Prostate gland (tissue), 2 donors: ENCODE measurements around the gene CEP68. TPM values are rescaled to one million over a fixed set of nuclear protein-coding genes. Genes with fewer than 3 reads are reported as not detected.

Source experiments
- DNase-seq: peaks from one replicate; pipeline ENCODE4 v3.0.0-alpha.2; 2019; ENCODE audit warnings: low spot score
- H3K27ac ChIP-seq, 2 donors: fragments of 200-600 bp; sonication (generic); 2 replicates each; pipeline ENCODE4 v1.5.1; 2017 to 2019
- H3K27me3 ChIP-seq: fragments of 200-600 bp; sonication (generic); replicated peaks from 2 replicates; pipeline ENCODE4 v1.5.1; 2019; ENCODE audit not compliant: insufficient read depth
- H3K36me3 ChIP-seq, 2 donors: fragments of 200-600 bp; sonication (generic); 1 replicate in 1 of 2; 2 replicates in 1 of 2; pipeline versions ENCODE4 v1.5.1 to v1.8.1; 2017 to 2019
- H3K4me1 ChIP-seq: fragments of 200-600 bp; sonication (generic); replicated peaks from 2 replicates; pipeline ENCODE4 v1.5.1; 2019
- H3K4me3 ChIP-seq, 2 donors: fragments of 200-600 bp; sonication (generic); 2 replicates each; pipeline ENCODE4 v1.5.1; 2017 to 2019
- H3K9me3 ChIP-seq: fragments of 200-600 bp; sonication (generic); 2 replicates; pipeline ENCODE4 v1.5.1; 2017
- POLR2A ChIP-seq: fragments of 450-650 bp; IDR thresholded peaks from one replicate; pipeline ENCODE4 v1.6.1; 2016; ENCODE audit warnings: antibody characterized with exemption, mild to moderate bottlenecking
- POLR2AphosphoS5 ChIP-seq: sonication (generic); formaldehyde crosslinking; IDR thresholded peaks from one replicate; pipeline ENCODE4 v1.6.1; 2017; ENCODE audit warnings: antibody characterized with exemption
- WGBS: methylation state at CpG from one replicate; pipeline ENCODE4 v1.1.5; 2018; 5-methylcytosine and 5-hydroxymethylcytosine counted together
- intact Hi-C: fragments of 100-400 bp; cut with DNase I; formaldehyde crosslinking; loops from one replicate; pipeline ENCODE4 v1.14.2; 2022
- total RNA-seq, 2 donors: library from RNA; depleted of rRNA; stranded (reverse); fragments of >200 nt; gene quantifications; one replicate each; pipeline ENCODE4 v1.1.0, GENCODE V29; 2016
- TF ChIP-seq, protein P1 (sequence below), 4 experiments: fragments of 200-600 bp in 2 of 4; fragments of 450-650 bp in 2 of 4; sonication (generic) in 2 of 4; IDR thresholded peaks; 1 replicate in 3 of 4; 2 replicates in 1 of 4; pipeline ENCODE4 v1.5.1; 2016 to 2019; ENCODE audit warnings: antibody characterized with exemption in 4 of 4, mild to moderate bottlenecking in 2 of 4, moderate library complexity in 2 of 4

CEP68 gene
- total RNA-seq, 2 donors from 2014 or later: 15.3 to 28.8 TPM

DNA sequence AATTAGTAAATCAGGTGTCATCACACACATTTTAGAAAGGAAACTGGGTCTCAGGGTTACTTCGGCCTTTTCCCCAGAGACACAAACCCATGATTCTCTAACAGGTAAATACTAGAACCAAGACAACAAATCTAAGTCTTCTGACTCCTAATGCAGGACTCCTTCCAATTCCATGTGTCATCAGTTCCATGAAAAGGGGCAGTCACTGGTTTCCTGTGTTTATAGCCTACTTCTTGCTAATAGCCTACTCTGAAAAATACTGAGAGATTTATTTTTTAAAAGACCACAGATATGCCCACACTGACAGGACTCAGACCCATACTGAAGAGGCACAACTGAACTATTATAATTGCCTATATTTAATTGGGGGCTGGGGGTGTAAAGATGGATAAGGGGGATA lies 40.7 kb downstream of the CEP68 start:
- TF ChIP-seq POLR2A (no peak), POLR2AphosphoS5 (no peak)
- TF ChIP-seq, protein P1, sequence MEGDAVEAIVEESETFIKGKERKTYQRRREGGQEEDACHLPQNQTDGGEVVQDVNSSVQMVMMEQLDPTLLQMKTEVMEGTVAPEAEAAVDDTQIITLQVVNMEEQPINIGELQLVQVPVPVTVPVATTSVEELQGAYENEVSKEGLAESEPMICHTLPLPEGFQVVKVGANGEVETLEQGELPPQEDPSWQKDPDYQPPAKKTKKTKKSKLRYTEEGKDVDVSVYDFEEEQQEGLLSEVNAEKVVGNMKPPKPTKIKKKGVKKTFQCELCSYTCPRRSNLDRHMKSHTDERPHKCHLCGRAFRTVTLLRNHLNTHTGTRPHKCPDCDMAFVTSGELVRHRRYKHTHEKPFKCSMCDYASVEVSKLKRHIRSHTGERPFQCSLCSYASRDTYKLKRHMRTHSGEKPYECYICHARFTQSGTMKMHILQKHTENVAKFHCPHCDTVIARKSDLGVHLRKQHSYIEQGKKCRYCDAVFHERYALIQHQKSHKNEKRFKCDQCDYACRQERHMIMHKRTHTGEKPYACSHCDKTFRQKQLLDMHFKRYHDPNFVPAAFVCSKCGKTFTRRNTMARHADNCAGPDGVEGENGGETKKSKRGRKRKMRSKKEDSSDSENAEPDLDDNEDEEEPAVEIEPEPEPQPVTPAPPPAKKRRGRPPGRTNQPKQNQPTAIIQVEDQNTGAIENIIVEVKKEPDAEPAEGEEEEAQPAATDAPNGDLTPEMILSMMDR (IDR thresholded peaks at IDR 0.05): no peak
- 92% methylated on average over 1 of the region's 1 CpG for WGBS
- Histone ChIP-seq H3K4me1 (no peaks in the 10 kb centered on the region), H3K9me3 (no peaks in the 10 kb centered on the region), H3K27me3 (no peaks in the 10 kb centered on the region), H3K4me3 (no peak overlapping the region), H3K27ac (no peak overlapping the region), H3K36me3 (no peaks in the 10 kb centered on the region)
- intact Hi-C loops: no loop called here
- DNase-seq: no peak

DNA sequence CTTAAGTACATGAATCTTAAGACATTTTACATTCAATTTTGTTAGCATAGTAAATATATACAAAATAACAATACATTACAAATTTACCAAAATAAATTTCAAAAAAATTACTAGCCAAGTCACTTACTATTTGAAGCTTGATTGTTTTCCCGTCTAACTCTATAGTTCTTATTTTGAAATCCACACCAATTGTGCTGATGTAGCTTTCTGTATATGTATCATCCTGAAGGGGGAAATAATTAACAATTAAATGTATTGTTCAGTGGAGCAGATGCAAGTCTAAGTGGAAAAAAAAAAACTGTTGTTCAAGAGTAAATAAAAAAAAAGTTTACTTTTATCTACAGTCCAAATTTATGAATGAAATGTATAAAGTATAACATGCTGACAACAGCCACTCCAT lies 41.6 kb downstream of the CEP68 start:
- H3K27me3 ChIP-seq: no peaks in the 10 kb centered on the region
- no peak overlapping the region for H3K27ac ChIP-seq
- intact Hi-C loops: no loop called here
- TF ChIP-seq, protein P1 (IDR thresholded peaks at IDR 0.05): no peak
- no peak for TF ChIP-seq POLR2A
- TF ChIP-seq POLR2AphosphoS5: no peak
- H3K36me3 ChIP-seq: no peaks in the 10 kb centered on the region
- WGBS: 46% methylated on average over 1 of the region's 1 CpG
- H3K4me3 ChIP-seq: no peak overlapping the region
- DNase-seq: no peak
- no peaks in the 10 kb centered on the region for H3K4me1 ChIP-seq
- no peaks in the 10 kb centered on the region for H3K9me3 ChIP-seq

DNA sequence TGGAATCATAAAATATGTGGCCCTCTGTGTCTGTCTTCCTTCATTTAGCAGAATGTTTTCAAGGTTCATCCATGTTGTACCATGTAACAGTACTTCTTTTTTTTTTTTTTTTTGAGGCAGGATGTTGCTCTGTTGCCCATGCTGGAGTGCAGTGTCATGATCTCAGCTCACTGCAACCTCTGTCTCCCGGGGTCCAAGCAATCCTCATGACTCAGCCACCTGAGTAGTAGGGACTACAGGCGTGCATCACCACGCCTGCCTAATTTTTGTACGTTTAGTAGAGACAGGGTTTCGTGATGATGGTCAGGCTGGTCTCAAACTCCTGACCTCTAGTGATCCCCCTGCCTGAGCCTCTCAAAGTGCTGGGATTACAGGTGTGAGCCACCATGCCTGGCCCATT lies 42.5 kb downstream of the CEP68 start:
- intact Hi-C loops: no loop called here
- TF ChIP-seq POLR2A: no peak
- TF ChIP-seq, protein P1 (IDR thresholded peaks at IDR 0.05): no peak
- TF ChIP-seq POLR2AphosphoS5: no peak
- H3K4me1 ChIP-seq: no peaks in the 10 kb centered on the region
- no peak overlapping the region for H3K4me3 ChIP-seq
- DNase-seq: no peak
- no peak overlapping the region for H3K27ac ChIP-seq
- no peaks in the 10 kb centered on the region for H3K36me3 ChIP-seq
- H3K9me3 ChIP-seq: no peaks in the 10 kb centered on the region
- WGBS: 89% methylated on average over 5 of the region's 5 CpGs
- no peaks in the 10 kb centered on the region for H3K27me3 ChIP-seq

DNA sequence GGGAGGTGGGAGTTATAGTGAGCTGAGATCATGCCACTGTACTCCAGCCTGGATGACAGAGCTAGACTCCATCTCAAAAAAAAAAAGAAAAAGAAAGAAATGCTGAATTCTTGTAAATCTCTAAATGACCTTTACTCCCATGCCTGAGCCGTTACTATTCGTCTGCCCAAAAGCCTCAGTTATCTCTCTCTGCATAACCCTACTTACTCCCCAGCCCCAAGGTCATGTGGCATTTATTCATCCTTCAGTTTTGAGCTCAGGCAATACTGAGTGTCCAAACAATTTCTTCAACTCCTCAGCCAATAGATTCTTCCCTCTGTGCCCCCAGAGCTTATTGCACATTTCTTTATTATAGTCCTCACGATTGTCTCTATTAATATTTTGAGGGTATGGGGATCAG lies 44.9 kb downstream of the CEP68 start:
- Histone ChIP-seq H3K36me3 (no peaks in the 10 kb centered on the region), H3K27ac (no peak overlapping the region), H3K4me3 (no peak overlapping the region), H3K4me1 (no peaks in the 10 kb centered on the region), H3K9me3 (no peaks in the 10 kb centered on the region), H3K27me3 (no peaks in the 10 kb centered on the region)
- 86% methylated on average over 3 of the region's 3 CpGs for WGBS
- intact Hi-C loops: no loop called here
- DNase-seq: no peak
- TF ChIP-seq POLR2AphosphoS5 (no peak), POLR2A (no peak)
- TF ChIP-seq, protein P1 (IDR thresholded peaks at IDR 0.05): no peak

DNA sequence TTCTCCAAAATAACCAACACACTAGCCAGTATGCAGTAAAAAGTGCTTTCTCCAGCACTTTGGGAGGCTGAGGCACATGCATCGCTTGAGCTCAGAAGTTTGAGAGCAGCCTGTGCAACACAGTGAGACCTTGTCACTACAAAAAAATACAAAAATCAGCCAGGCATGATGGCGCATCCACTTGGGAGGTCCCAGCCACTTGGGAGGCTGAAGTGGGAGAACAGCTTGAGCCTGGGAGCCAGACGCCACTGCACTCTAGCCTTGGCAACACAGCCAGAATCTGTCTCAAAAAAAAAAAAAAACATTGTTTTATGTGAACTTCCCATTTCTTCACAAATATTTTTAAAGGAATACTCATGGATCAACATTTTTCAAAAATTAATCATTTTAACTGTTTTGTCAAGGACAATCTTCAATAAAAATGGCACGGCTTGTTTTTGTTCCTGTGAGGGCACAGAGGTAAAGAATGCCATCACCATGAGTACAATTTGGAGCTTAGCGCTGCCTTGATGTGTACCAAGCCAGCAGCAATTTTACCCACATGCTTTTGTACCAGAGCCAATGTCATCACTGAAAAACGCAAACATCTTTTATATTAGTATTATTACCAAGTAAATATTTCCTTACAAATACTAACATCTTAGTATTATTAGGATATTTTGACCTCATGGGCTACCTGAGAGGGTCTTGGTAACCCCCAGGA lies 46.9 kb downstream of the CEP68 start:
- H3K4me3 ChIP-seq: no peak overlapping the region
- 42% methylated on average over 6 of the region's 6 CpGs for WGBS
- H3K27me3 ChIP-seq: no peaks in the 10 kb centered on the region
- H3K4me1 ChIP-seq: no peaks in the 10 kb centered on the region
- H3K27ac ChIP-seq: peak overlapping the region in 1 of 2 donors; percentile 49
- H3K9me3 ChIP-seq: no peaks in the 10 kb centered on the region
- H3K36me3 ChIP-seq: no peaks in the 10 kb centered on the region
- DNase-seq: peak; percentile 60
- TF ChIP-seq, protein P1 (IDR thresholded peaks at IDR 0.05): no peak
- no peak for TF ChIP-seq POLR2A
- TF ChIP-seq POLR2AphosphoS5: peak; percentile 89
- intact Hi-C loops: no loop called here
